RWPE1 (cell line): Measurements from ENCODE around the gene RUSC1.
"Not testable (repeated sequence)": the region's sequence is repeated elsewhere in the genome, so short reads cannot be mapped to it uniquely, and the experiment has no call there.

Experiments used
- CTCF ChIA-PET: fragments of 350-600 bp; sonication (Branson Sonifier 250); formaldehyde crosslinking; extraction: SDS; loops from one replicate; lab custom pipeline; 2021; lab: Yijun Ruan, JAX
- POLR2A ChIA-PET: fragments of 400-600 bp; formaldehyde crosslinking; extraction: SDS; loops from one replicate; lab custom pipeline; 2020; ENCODE audit warnings: antibody characterized with exemption; ENCODE audit not compliant: low non-redundant PET; lab: Yijun Ruan, JAX
- DNase-seq: peaks from one replicate; pipeline ENCODE4 v3.0.0; 2012; ENCODE audit warnings: low spot score
- H3K27ac ChIP-seq: fragments of 450-650 bp; 2 replicates; pipeline ENCODE4 v1.5.1; 2017
- TF ChIP-seq, protein P1 (sequence below): fragments of 450-650 bp; conservative IDR thresholded peaks from 2 replicates; pipeline ENCODE4 v1.5.1; 2017; ENCODE audit warnings: low read depth, mild to moderate bottlenecking

Gene RUSC1

DNA sequence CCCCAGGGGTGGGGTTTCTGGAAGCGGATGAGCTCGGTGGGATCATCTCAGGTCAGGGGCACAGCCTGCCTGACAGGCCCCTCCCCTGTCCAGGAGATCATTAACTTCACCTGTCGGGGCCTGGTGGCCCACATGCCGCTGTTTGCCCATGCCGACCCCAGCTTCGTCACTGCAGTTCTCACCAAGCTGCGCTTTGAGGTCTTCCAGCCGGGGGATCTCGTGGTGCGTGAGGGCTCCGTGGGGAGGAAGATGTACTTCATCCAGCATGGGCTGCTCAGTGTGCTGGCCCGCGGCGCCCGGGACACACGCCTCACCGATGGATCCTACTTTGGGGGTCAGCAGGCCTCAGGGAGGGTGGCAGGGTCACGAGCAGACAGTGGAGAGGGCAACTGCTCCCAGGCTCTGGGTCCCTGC lies 35.1 kb upstream of the RUSC1 start:
- TF ChIP-seq, protein P1, sequence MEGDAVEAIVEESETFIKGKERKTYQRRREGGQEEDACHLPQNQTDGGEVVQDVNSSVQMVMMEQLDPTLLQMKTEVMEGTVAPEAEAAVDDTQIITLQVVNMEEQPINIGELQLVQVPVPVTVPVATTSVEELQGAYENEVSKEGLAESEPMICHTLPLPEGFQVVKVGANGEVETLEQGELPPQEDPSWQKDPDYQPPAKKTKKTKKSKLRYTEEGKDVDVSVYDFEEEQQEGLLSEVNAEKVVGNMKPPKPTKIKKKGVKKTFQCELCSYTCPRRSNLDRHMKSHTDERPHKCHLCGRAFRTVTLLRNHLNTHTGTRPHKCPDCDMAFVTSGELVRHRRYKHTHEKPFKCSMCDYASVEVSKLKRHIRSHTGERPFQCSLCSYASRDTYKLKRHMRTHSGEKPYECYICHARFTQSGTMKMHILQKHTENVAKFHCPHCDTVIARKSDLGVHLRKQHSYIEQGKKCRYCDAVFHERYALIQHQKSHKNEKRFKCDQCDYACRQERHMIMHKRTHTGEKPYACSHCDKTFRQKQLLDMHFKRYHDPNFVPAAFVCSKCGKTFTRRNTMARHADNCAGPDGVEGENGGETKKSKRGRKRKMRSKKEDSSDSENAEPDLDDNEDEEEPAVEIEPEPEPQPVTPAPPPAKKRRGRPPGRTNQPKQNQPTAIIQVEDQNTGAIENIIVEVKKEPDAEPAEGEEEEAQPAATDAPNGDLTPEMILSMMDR, result no peak
- DNase-seq, result no peak
- ChIA-PET CTCF (interaction anchor here (0.5 to 0.9 kb wide), 3 partner anchors 35 to 294 kb away, joined by 3 read pairs; no protein-coding TSS in a partner anchor), POLR2A (no interaction called here)
- H3K27ac ChIP-seq, result no peak overlapping the region

- TF ChIP-seq, protein P1, result no peak
- ChIA-PET POLR2A (no interaction called here), CTCF (interaction anchor here (0.5 to 0.9 kb wide), 3 partner anchors 36 to 293 kb away, joined by 3 read pairs; no protein-coding TSS in a partner anchor)
- no peak overlapping the region for H3K27ac ChIP-seq
- DNase-seq, result no peak
Observed at GRCh38 chr1:155286544-155286943, 34.1 kb upstream of the RUSC1 start.

GRCh38 chr1:155287987-155288543 lies 32.6 kb upstream of the RUSC1 start:
- CTCF ChIA-PET, result interaction anchor here (0.6 kb wide), 1 partner anchor 809 kb away, joined by 4 read pairs; no protein-coding TSS in a partner anchor
- H3K27ac ChIP-seq, result no peak overlapping the region
- TF ChIP-seq, protein P1, result no peak
- POLR2A ChIA-PET, result no interaction called here
- DNase-seq, result no peak

GRCh38 chr1:155291006-155291405 lies 29.7 kb upstream of the RUSC1 start:
- POLR2A ChIA-PET, H3K27ac ChIP-seq, DNase-seq, CTCF ChIA-PET: not testable (repeated sequence)

- no peak overlapping the region for H3K27ac ChIP-seq
- CTCF ChIA-PET, result interaction anchor here (1.0 kb wide), 1 partner anchor 48 kb away, joined by 3 read pairs; no protein-coding TSS in a partner anchor
- no peak for DNase-seq
- POLR2A ChIA-PET, result no interaction called here
- TF ChIP-seq, protein P1, result no peak
Observed at GRCh38 chr1:155293086-155293749, 27.5 kb upstream of the RUSC1 start.

DNA sequence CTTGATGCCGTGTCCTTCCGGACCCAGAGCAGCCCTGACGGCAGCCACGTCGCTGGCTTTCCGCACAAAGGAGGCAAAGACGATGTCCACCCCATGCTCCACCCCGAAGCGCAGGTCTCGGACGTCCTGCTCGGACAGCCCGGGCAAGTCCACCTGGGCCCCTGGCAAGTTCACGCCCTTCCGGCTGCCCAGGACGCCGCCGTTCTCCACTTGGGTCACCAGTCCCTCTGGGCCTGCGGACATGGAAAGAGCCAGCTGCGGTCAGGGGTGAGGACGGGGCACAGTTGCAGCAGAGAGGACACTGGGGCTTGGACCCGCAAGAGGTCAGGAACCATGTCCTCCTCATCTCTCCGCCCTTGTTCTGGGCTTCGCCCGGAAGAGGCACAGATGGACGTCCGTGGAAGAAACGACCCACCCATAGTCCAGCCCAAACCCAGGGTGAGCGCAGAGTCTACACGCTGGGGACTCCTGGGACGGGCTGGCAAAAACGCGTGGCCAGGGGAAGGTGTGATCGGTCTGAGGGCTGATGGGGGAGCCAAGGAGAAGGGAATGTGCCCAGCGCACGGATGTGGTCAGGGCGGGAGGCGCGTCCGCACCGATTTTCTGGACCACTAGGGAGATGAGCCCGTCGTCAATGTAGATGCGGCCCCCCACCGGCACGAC lies 26.0 kb upstream of the RUSC1 start:
- DNase-seq, result no peak
- ChIA-PET CTCF (interaction anchor here (0.9 kb wide), 1 partner anchor 16 kb away, joined by 4 read pairs; no protein-coding TSS in a partner anchor), POLR2A (no interaction called here)
- H3K27ac ChIP-seq, result no peak overlapping the region
- TF ChIP-seq, protein P1, result no peak
